ENCODE measurements around the gene OR52N2.

- TF ChIP-seq CTCF (IDR thresholded peaks at IDR 0.05): no peak
- no peak for TF ChIP-seq POLR2A (IDR thresholded peaks at IDR 0.05)
- TF ChIP-seq POLR2AphosphoS5 (IDR thresholded peaks at IDR 0.05; ENCODE audit: insufficient read depth in 1 of 2, low read depth in 1 of 2): no peak
These were observed 42.3 kb downstream of the OR52N2 start for GRCh38 chr11:5851002-5851401.

All from vagina (tissue), 2 donors.